ENCODE measurements around the gene MAPK1.

- no peak for TF ChIP-seq CTCF (IDR thresholded peaks at IDR 0.05; ENCODE audit: low read depth, low read length)
- TF ChIP-seq EZH2phosphoT487 (IDR thresholded peaks at IDR 0.05; ENCODE audit: low read depth) = no peak
Observed at GRCh38 chr22:21709688-21710087, 157.8 kb downstream of the MAPK1 start.
